Measurements from ENCODE around the gene HDAC9. TPM values are rescaled to one million over a fixed set of nuclear protein-coding genes. Genes with fewer than 3 reads are reported as not detected.

Gene HDAC9
- total RNA-seq, 2 donors from 2014 or later: 1.5 to 4.0 TPM

DNA sequence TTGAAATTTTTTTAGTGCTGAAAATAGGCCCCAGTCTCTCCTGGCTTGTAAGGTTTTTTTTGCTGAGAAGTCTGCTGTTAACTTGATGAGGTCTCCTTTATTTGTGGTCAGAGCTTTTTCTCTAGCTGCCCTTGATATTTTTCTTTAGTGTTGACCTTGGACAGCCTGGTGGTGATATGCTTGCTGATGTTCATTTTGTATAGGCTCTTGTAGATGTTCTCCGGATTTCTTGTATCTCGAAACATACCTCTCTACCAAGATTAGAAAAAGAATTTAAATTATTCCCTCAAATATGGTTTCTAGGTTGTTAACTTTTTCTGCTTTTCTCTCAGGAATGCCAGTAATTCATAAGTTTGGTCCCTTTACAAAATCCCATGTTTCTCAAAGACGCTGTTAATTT lies 519.5 kb downstream of the HDAC9 start:
- Mint-ChIP-seq H3K4me1 (peaks cover 7% of the 10 kb centered on the region), H3K27ac (no peak overlapping the region), H3K4me3 (no peak overlapping the region), H3K36me3 (ENCODE audit: low read depth) (no peaks in the 10 kb centered on the region), H3K9me3 (peaks cover 10% of the 10 kb centered on the region), H3K27me3 (ENCODE audit: insufficient read depth) (no peaks in the 10 kb centered on the region)
- WGBS, 2 experiments (ENCODE audit: insufficient coverage in 1 of 2, insufficient read length in 1 of 2): 99 to 100% methylated on average over 1 to 3 of the region's 3 CpGs
- Histone ChIP-seq H3K27me3 (ENCODE audit: control insufficient read depth, insufficient read depth, low read length, poor library complexity, severe bottlenecking) (no peaks in the 10 kb centered on the region), H3K9ac (ENCODE audit: extremely low read depth, low read length, poor library complexity, severe bottlenecking) (no peak overlapping the region), H3K36me3 (ENCODE audit: control insufficient read depth, insufficient read depth, low read length) (no peaks in the 10 kb centered on the region), H3K27ac (ENCODE audit: low read depth, low read length) (no peak overlapping the region), H3K9me3 (ENCODE audit: control insufficient read depth, low read length) (peaks cover 12% of the 10 kb centered on the region), H3K4me1 (ENCODE audit: control insufficient read depth, insufficient read depth, low read length) (no peaks in the 10 kb centered on the region), H3K4me3 (ENCODE audit: low read length) (no peak overlapping the region)
- TF ChIP-seq, protein P1, sequence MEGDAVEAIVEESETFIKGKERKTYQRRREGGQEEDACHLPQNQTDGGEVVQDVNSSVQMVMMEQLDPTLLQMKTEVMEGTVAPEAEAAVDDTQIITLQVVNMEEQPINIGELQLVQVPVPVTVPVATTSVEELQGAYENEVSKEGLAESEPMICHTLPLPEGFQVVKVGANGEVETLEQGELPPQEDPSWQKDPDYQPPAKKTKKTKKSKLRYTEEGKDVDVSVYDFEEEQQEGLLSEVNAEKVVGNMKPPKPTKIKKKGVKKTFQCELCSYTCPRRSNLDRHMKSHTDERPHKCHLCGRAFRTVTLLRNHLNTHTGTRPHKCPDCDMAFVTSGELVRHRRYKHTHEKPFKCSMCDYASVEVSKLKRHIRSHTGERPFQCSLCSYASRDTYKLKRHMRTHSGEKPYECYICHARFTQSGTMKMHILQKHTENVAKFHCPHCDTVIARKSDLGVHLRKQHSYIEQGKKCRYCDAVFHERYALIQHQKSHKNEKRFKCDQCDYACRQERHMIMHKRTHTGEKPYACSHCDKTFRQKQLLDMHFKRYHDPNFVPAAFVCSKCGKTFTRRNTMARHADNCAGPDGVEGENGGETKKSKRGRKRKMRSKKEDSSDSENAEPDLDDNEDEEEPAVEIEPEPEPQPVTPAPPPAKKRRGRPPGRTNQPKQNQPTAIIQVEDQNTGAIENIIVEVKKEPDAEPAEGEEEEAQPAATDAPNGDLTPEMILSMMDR (conservative IDR thresholded peaks at IDR 0.05): no peak
- DNase-seq: no peak

DNA sequence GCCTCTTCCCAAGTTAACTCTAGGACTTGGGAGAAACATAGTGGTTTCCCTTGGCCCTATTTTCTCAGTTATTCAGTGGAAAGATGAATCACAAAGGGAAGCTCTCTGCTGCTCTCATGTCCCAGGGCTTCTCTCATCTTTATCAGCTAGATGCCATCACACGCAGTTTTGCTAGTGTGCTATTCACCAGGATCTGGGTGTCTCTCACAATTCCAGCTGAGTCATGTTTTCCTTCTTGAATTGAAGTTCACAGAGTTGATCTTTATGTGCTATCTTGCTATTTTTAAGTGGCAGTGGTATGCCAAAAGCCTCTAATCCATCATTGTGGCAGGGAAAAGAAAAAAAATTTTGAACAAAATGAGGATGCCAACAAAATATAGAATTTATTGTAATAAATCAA lies 520.6 kb downstream of the HDAC9 start:
- no peak overlapping the region for H3K27ac ChIP-seq (ENCODE audit: low read depth, low read length)
- no peaks in the 10 kb centered on the region for H3K36me3 ChIP-seq (ENCODE audit: control insufficient read depth, insufficient read depth, low read length)
- H3K27ac Mint-ChIP-seq: no peak overlapping the region
- H3K36me3 Mint-ChIP-seq (ENCODE audit: low read depth): no peaks in the 10 kb centered on the region
- DNase-seq: no peak
- TF ChIP-seq, protein P1 (conservative IDR thresholded peaks at IDR 0.05): no peak
- H3K27me3 Mint-ChIP-seq (ENCODE audit: insufficient read depth): no peaks in the 10 kb centered on the region
- peaks cover 7% of the 10 kb centered on the region for H3K4me1 Mint-ChIP-seq
- no peak overlapping the region for H3K4me3 Mint-ChIP-seq
- H3K9me3 Mint-ChIP-seq: peaks cover 10% of the 10 kb centered on the region
- no peak overlapping the region for H3K9ac ChIP-seq (ENCODE audit: extremely low read depth, low read length, poor library complexity, severe bottlenecking)
- H3K9me3 ChIP-seq (ENCODE audit: control insufficient read depth, low read length): peaks cover 12% of the 10 kb centered on the region
- 80 to 84% methylated on average over 1 of the region's 1 CpG for WGBS, 2 experiments (ENCODE audit: insufficient coverage in 1 of 2, insufficient read length in 1 of 2)
- H3K4me1 ChIP-seq (ENCODE audit: control insufficient read depth, insufficient read depth, low read length): no peaks in the 10 kb centered on the region
- no peaks in the 10 kb centered on the region for H3K27me3 ChIP-seq (ENCODE audit: control insufficient read depth, insufficient read depth, low read length, poor library complexity, severe bottlenecking)
- peak overlapping the region; percentile 15 for H3K4me3 ChIP-seq (ENCODE audit: low read length)

DNA sequence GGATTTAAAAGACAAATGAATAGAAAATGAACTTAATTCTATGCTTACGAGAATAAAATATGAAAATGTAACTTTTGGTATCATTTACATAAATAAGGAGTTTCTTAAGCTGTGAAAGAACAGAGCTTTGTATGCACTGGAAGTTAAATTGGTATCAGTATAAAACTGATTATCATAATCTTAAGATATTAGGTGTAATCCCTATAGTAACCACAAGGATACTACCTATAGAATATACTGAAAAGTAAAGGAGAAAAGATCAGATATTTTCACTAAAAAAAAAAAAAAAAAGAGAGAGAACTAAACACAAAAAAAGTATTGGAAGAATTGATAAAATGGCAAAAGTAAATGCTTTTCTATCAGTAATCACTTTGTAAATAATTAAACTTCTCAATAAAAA lies 521.8 kb downstream of the HDAC9 start:
- peaks cover 12% of the 10 kb centered on the region for H3K9me3 ChIP-seq (ENCODE audit: control insufficient read depth, low read length)
- H3K4me3 ChIP-seq (ENCODE audit: low read length): no peak overlapping the region
- Mint-ChIP-seq H3K27ac (no peak overlapping the region), H3K36me3 (ENCODE audit: low read depth) (no peaks in the 10 kb centered on the region), H3K9me3 (peaks cover 10% of the 10 kb centered on the region), H3K4me3 (no peak overlapping the region), H3K4me1 (peaks cover 7% of the 10 kb centered on the region), H3K27me3 (ENCODE audit: insufficient read depth) (no peaks in the 10 kb centered on the region)
- no peaks in the 10 kb centered on the region for H3K27me3 ChIP-seq (ENCODE audit: control insufficient read depth, insufficient read depth, low read length, poor library complexity, severe bottlenecking)
- TF ChIP-seq, protein P1 (conservative IDR thresholded peaks at IDR 0.05): peak; percentile 52
- H3K9ac ChIP-seq (ENCODE audit: extremely low read depth, low read length, poor library complexity, severe bottlenecking): no peak overlapping the region
- H3K27ac ChIP-seq (ENCODE audit: low read depth, low read length): no peak overlapping the region
- no peak for DNase-seq
- no peaks in the 10 kb centered on the region for H3K36me3 ChIP-seq (ENCODE audit: control insufficient read depth, insufficient read depth, low read length)
- H3K4me1 ChIP-seq (ENCODE audit: control insufficient read depth, insufficient read depth, low read length): no peaks in the 10 kb centered on the region
- WGBS, 2 experiments (ENCODE audit: insufficient coverage in 1 of 2, insufficient read length in 1 of 2): 100% methylated on average over 1 of the region's 1 CpG; no CpG with 5 or more reads in 1 of the 2 experiments
